Measurements from ENCODE around the gene SLC6A17.

- TF ChIP-seq POLR2A (IDR thresholded peaks at IDR 0.05) (no peak), EP300 (IDR thresholded peaks at IDR 0.05) (no peak), POLR2AphosphoS5 (IDR thresholded peaks at IDR 0.05) (no peak)
- TF ChIP-seq, protein P1, sequence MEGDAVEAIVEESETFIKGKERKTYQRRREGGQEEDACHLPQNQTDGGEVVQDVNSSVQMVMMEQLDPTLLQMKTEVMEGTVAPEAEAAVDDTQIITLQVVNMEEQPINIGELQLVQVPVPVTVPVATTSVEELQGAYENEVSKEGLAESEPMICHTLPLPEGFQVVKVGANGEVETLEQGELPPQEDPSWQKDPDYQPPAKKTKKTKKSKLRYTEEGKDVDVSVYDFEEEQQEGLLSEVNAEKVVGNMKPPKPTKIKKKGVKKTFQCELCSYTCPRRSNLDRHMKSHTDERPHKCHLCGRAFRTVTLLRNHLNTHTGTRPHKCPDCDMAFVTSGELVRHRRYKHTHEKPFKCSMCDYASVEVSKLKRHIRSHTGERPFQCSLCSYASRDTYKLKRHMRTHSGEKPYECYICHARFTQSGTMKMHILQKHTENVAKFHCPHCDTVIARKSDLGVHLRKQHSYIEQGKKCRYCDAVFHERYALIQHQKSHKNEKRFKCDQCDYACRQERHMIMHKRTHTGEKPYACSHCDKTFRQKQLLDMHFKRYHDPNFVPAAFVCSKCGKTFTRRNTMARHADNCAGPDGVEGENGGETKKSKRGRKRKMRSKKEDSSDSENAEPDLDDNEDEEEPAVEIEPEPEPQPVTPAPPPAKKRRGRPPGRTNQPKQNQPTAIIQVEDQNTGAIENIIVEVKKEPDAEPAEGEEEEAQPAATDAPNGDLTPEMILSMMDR (IDR thresholded peaks at IDR 0.05), result no peak
Observed at GRCh38 chr1:110198746-110199145, 48.5 kb downstream of the SLC6A17 start.
